Left colon (tissue), 2 donors: ENCODE measurements around the gene POLR1D. TPM values are rescaled to one million over a fixed set of nuclear protein-coding genes. Genes with fewer than 3 reads are reported as not detected.

Experiments used
- ATAC-seq: fragments of 200-7000 bp; cut with Tn5 transposase; one replicate; pipeline ENCODE4 v1.9.1; 2020; ENCODE audit warnings: mild to moderate bottlenecking, moderate library complexity
- DNase-seq, 2 donors: peaks; one replicate each; pipeline ENCODE4 v3.0.0-alpha.2; 2020
- intact Hi-C, 2 donors: fragments of 100-400 bp; cut with DNase I in 1 of 2; cut with micrococcal nuclease in 1 of 2; formaldehyde crosslinking; loops; one replicate each; pipeline versions ENCODE4 v1.11.2 to v1.14.0; 2022; cut with DNase I, micrococcal nuclease
- total RNA-seq, 2 donors: library from RNA; stranded (reverse); fragmentation: NEBNext Ultra II Directional; extraction: Animal tissue kit (Norgen Biotek cat#: 25700); gene quantifications; one replicate each; pipeline ENCODE4 v1.2.1, GENCODE V29; 2021
- donor health status: DM: no; HTN: no; CAD: no.
- donor health status: DM: yes; HTN: yes; CAD: no.

Gene POLR1D
- total RNA-seq, 2 donors from 2014 or later: 95.5 to 101 TPM

DNA sequence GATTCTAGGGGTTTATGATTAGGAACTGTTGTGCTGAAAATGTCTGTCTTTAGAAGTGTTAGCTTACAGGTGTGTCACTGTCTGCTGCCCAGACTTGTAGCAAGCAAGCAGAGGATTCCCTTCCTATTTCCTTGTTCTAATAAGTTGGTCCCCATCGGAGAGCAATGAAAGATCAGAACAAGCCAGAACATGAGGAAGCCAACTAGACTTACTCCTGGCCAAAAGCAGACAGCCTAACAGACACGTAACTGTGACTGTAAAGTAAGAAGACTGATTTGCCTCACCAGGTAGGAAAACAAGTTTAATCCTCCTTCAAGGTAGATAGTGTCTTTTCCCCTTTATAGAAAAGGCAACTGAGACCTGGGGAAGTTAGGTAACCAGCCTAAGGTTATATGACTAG is 12.5 kb downstream of the POLR1D start:
- no peak for ATAC-seq

GRCh38 chr13:27634791-27635190 is 13.1 kb downstream of the POLR1D start:
- peak; percentile 44 for ATAC-seq
- intact Hi-C loops: no loop called here
- no peak for DNase-seq

More for the DNA sequence above, 12.5 kb downstream of the POLR1D start:
- DNase-seq: no peak
- intact Hi-C loops: no loop called here

- no peak for ATAC-seq
- DNase-seq: no peak
- intact Hi-C loops: no loop called here
These were observed 13.6 kb downstream of the POLR1D start for GRCh38 chr13:27635266-27635665.

DNA sequence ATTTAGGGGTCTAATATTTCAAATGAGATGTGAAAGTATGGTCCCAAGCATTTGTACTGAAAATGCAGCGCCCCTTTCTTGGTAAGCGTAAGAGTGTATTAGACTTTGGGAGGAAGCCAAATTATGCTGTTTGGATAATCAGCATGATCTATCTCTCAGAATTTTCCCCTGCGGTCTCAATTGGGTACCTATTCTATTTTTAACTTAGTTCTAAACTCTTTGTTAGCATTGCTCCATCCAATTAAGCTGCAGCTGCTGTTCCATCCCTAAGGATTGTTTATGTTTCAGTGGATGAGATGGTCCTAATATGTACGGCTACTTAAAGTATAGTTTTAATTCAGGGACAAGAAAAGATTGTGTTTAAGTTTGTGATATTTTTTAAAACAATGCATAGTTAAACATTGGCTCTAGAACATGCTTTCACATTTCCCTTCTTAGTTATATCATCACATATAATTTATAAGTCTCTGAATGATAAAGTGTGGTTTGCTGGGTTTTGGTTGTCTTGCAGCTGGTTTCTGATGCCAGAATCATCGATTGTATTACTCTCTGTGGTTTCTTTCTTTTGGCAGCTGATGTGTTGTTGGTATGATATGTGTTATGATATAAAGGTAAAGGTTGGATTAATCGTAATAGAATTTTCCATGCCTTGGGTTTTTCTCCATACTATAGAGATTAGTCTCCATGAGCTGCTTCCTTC is 15.0 kb downstream of the POLR1D start:
- intact Hi-C loops: no loop called here
- DNase-seq: no peak
- no peak for ATAC-seq

- intact Hi-C loops: no loop called here
- ATAC-seq: no peak
- no peak for DNase-seq
These were observed 15.6 kb downstream of the POLR1D start for GRCh38 chr13:27637289-27637626.

DNA sequence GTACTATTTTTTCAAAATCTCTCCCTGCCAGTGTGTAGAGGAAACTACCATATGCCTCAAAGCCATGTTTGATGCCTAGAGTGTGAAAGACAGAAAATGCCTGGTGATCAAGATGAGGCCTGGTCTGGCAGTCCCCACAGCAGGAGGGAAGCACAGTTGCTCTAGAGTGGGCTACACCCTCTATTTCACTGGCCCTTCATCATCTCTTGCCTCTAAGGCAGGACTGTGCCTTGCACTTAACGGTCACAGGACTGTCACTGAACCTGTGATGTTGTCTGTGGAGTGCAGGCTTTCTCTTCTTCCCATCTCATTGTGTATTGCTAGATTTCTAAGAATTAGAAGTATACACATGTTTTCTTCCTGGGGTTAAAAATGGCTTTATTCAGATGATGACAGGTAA is 16.3 kb downstream of the POLR1D start:
- ATAC-seq (no peak), DNase-seq (no peak)
- intact Hi-C loops: no loop called here

GRCh38 chr13:27638521-27638920 is 16.8 kb downstream of the POLR1D start:
- no peak for ATAC-seq
- intact Hi-C loops: no loop called here
- no peak for DNase-seq

GRCh38 chr13:27639186-27639585 is 17.5 kb downstream of the POLR1D start:
- ATAC-seq (no peak), DNase-seq (no peak)
- intact Hi-C loops: no loop called here

DNA sequence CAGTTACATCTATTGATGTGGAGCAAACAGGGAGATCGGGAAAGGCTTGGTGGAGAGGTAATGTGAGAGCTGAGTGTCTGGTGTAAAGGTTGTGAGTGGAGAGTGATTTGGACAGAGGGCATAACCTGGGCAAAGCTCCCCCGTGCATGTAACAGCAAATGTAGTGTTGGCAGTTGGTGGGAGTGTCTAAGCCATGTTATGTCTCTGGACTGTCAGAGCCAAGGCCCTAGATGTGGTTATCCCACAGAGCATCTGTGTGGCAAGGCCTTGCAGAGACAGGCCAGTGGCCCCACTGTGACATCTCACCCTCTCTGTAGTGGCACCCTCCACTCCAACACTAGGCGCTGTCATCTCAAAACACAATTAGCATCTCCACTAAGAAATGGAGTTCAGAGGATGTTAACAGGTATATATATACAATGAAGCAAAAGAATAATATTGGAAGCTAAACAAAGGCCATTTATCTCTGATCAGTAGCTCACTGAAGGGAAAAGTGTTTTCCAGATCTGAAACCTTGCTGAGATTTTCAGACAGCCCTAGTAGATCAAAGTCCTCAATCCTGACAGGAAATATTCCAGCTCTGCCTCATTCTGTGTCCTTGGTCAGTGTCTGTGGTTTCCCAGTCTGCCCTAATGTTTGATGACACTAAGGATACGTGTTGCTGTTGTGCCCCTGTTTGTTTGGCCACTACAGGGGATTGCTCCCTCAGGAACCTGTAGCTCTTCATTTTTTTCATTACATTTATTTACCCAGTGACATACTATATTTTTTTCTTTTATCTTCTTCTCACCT is 20.2 kb downstream of the POLR1D start:
- intact Hi-C loops: no loop called here

GRCh38 chr13:27643334-27644132 is 21.8 kb downstream of the POLR1D start:
- intact Hi-C loops: no loop called here
- ATAC-seq (peak; percentile 44), DNase-seq (no peak)

More for the DNA sequence above, 20.2 kb downstream of the POLR1D start:
- ATAC-seq (peak; percentile 55), DNase-seq (no peak)

DNA sequence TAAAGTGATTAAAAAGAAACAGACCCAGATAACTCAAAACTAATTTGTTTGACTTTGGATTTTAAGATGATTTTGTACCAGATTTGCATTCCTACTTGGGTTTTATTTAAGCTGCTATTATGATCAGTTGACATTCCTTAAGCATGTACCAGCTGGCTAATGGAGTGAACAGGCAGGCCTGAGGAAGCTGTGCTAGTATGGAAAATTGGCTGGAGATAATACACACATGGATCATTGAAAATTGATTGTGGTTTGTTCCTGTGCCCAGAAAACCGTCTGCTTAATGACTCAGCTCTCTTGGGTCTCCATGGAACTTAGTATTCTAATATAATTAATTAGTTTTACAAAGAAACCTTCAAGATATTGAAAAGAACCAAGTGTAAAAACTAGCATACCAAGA is 22.6 kb downstream of the POLR1D start:
- intact Hi-C loops: no loop called here
- ATAC-seq (no peak), DNase-seq (no peak)

DNA sequence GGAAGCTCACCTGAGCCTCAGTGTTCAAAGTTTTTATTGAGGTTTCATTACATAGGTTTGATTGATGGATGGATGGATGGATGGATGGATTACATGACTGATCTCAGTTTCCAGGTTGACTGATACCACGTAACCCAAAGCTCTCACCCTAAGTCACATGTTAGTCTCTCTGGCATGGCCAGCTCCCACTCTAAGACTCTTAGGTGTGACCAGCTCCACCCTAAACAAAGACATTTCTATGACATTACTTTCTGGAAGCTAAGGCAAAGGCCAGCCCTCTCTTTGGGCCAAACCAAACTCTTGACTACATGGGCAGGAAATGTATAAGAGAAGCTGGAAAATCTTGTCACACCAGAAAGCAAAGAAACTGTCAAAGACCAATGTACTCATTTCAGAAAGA is 28.6 kb downstream of the POLR1D start:
- intact Hi-C loops: no loop called here
- DNase-seq: no peak
- ATAC-seq: no peak

- DNase-seq (no peak), ATAC-seq (no peak)
- intact Hi-C loops: no loop called here
These were observed 32.4 kb downstream of the POLR1D start for GRCh38 chr13:27654059-27654458.

DNA sequence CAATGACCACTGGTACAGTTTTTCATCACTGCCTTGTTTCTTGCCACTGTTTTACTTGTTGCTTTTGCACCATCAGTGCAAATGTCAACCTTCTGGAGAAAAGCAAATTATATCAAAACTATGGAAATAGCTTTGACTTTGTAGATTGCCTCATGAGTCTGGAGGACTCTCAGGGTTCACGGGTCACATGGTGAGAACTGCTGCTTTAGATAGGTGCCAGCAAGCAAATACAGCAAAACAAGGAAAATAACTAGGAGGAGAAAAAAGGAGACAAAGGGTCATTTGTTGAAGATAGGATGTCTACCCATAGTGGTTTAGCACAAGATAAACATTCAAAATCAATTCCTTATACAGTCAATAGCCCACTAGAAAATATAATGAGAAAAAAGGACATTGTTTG is 33.1 kb downstream of the POLR1D start:
- ATAC-seq (no peak), DNase-seq (no peak)
- intact Hi-C loops: no loop called here

- ATAC-seq (no peak), DNase-seq (no peak)
- intact Hi-C loops: no loop called here
These were observed 36.0 kb downstream of the POLR1D start for GRCh38 chr13:27657724-27658123.

- ATAC-seq (no peak), DNase-seq (no peak)
- intact Hi-C loops: no loop called here
These were observed 36.9 kb downstream of the POLR1D start for GRCh38 chr13:27658546-27658945.

- DNase-seq (no peak), ATAC-seq (no peak)
- intact Hi-C loops: no loop called here
These were observed 37.6 kb downstream of the POLR1D start for GRCh38 chr13:27659145-27659865.

DNA sequence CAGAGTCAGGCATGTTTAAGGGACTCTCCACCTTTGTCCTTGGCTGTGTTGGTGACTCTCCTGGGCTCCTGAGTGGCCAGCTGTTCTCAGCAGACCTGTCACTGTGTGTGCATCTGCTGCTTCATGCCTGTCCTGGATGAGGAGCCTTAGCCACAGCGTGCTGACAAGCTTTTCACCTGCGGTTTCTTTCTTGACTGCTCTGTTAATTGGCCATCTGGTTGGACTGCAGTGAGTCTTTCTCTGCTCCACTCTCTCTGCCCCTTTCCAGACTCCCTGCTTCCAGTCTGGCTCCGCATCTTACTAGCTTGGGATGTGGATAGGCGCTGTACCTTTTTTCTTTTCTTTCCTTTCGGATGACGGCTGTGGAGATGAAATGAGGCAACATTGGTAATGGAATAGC is 38.8 kb downstream of the POLR1D start:
- intact Hi-C loops: no loop called here
- no peak for DNase-seq
- ATAC-seq: no peak

GRCh38 chr13:27661017-27661416 is 39.3 kb downstream of the POLR1D start:
- ATAC-seq: no peak
- intact Hi-C loops: no loop called here
- no peak for DNase-seq
